ENCODE data around the gene VSIG8. TPM values are rescaled to one million over a fixed set of nuclear protein-coding genes. Genes with fewer than 3 reads are reported as not detected.

The VSIG8 gene
- total and polyA plus RNA-seq, 4 donors: 0.08 TPM; not detected in 3

DNA sequence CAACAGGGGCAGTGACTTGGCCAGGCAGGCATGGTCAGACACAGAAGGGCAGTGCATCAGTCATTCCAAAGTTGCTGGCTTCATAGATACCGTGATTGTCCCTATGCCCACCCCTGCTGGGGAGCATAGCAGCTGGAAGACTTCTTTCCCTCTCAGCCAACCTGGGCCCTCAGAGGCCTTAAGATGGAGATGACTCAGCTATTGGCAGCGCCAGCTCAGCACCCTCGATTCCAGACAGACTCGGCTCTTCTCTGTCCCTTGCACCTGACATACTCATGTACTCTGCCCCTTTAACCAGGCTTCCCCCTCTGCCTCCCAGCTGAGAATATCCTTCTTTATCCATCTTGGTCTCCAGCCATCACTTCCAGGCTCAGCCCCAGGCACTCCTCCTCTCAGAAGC, 19.0 kb downstream of the VSIG8 start:
- no peak overlapping the region for H3K4me3 ChIP-seq (ENCODE audit: low read depth in 1 of 3, low read length in 3 of 3)
- no peaks in the 10 kb centered on the region for H3K36me3 ChIP-seq (ENCODE audit: control insufficient read depth in 4 of 4, insufficient read depth in 3 of 4, low read depth in 1 of 4, low read length in 3 of 4)
- H3K27me3 ChIP-seq (ENCODE audit: control insufficient read depth in 4 of 4, insufficient read depth in 4 of 4, low read length in 3 of 4): no peaks in the 10 kb centered on the region
- H3K9me3 ChIP-seq (ENCODE audit: control insufficient read depth in 4 of 4, low read length in 3 of 4): no peaks in the 10 kb centered on the region
- TF ChIP-seq RAD21 (IDR thresholded peaks at IDR 0.05) (no peak), EGR1 (IDR thresholded peaks at IDR 0.05; ENCODE audit: low read depth in 2 of 2) (no peak), JUND (IDR thresholded peaks at IDR 0.05) (no peak), RXRA (IDR thresholded peaks at IDR 0.05) (no peak), HNF4A (conservative IDR thresholded peaks at IDR 0.05) (no peak), YY1 (IDR thresholded peaks at IDR 0.05) (no peak), FOXA1 (IDR thresholded peaks at IDR 0.05) (no peak), FOXA2 (IDR thresholded peaks at IDR 0.05) (no peak), NR2F2 (IDR thresholded peaks at IDR 0.05) (no peak)
- TF ChIP-seq, protein P1, sequence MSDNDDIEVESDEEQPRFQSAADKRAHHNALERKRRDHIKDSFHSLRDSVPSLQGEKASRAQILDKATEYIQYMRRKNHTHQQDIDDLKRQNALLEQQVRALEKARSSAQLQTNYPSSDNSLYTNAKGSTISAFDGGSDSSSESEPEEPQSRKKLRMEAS (IDR thresholded peaks at IDR 0.05): no peak
- TF ChIP-seq, protein P2, sequence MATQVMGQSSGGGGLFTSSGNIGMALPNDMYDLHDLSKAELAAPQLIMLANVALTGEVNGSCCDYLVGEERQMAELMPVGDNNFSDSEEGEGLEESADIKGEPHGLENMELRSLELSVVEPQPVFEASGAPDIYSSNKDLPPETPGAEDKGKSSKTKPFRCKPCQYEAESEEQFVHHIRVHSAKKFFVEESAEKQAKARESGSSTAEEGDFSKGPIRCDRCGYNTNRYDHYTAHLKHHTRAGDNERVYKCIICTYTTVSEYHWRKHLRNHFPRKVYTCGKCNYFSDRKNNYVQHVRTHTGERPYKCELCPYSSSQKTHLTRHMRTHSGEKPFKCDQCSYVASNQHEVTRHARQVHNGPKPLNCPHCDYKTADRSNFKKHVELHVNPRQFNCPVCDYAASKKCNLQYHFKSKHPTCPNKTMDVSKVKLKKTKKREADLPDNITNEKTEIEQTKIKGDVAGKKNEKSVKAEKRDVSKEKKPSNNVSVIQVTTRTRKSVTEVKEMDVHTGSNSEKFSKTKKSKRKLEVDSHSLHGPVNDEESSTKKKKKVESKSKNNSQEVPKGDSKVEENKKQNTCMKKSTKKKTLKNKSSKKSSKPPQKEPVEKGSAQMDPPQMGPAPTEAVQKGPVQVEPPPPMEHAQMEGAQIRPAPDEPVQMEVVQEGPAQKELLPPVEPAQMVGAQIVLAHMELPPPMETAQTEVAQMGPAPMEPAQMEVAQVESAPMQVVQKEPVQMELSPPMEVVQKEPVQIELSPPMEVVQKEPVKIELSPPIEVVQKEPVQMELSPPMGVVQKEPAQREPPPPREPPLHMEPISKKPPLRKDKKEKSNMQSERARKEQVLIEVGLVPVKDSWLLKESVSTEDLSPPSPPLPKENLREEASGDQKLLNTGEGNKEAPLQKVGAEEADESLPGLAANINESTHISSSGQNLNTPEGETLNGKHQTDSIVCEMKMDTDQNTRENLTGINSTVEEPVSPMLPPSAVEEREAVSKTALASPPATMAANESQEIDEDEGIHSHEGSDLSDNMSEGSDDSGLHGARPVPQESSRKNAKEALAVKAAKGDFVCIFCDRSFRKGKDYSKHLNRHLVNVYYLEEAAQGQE (IDR thresholded peaks at IDR 0.05): no peak
- no peak overlapping the region for H3K9ac ChIP-seq (ENCODE audit: low read depth in 1 of 2, low read length in 2 of 2)
- 94% methylated on average over 4 of the region's 4 CpGs for WGBS
- DNase-seq (ENCODE audit: low spot score): no peak
- no peak overlapping the region for H3K27ac ChIP-seq (ENCODE audit: low read depth in 1 of 2, low read length in 2 of 2)
- H3K4me1 ChIP-seq (ENCODE audit: control insufficient read depth in 4 of 4, insufficient read depth in 4 of 4, low read length in 3 of 4): no peaks in the 10 kb centered on the region

DNA sequence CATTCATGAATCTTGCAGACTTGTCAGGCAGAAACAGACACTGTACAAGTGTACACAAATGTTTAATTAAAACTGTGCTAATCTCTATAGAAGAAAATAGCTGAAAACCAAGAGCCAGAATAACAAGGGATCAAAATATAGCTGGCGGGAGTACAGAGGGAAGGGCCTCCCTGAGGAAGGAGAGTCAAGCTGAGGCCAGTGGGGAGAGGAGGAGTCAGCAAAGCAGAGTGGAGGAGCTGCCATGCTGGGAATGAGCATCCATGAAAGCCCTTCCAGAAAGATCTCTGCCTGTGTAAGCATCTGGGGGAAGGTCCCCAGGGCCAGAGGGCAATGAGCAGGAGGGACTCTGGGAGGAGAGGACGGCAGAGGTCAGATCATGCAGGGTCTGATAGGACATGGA, 20.7 kb downstream of the VSIG8 start:
- Histone ChIP-seq H3K9ac (ENCODE audit: low read depth in 1 of 2, low read length in 2 of 2) (no peak overlapping the region), H3K4me3 (ENCODE audit: low read depth in 1 of 3, low read length in 3 of 3) (no peak overlapping the region), H3K27ac (ENCODE audit: low read depth in 1 of 2, low read length in 2 of 2) (no peak overlapping the region), H3K9me3 (ENCODE audit: control insufficient read depth in 4 of 4, low read length in 3 of 4) (no peaks in the 10 kb centered on the region), H3K4me1 (ENCODE audit: control insufficient read depth in 4 of 4, insufficient read depth in 4 of 4, low read length in 3 of 4) (no peaks in the 10 kb centered on the region), H3K27me3 (ENCODE audit: control insufficient read depth in 4 of 4, insufficient read depth in 4 of 4, low read length in 3 of 4) (no peaks in the 10 kb centered on the region), H3K36me3 (ENCODE audit: control insufficient read depth in 4 of 4, insufficient read depth in 3 of 4, low read depth in 1 of 4, low read length in 3 of 4) (no peaks in the 10 kb centered on the region)
- TF ChIP-seq TAF1 (conservative IDR thresholded peaks at IDR 0.05) (no peak), NR2F2 (IDR thresholded peaks at IDR 0.05) (no peak), FOXA1 (IDR thresholded peaks at IDR 0.05) (no peak), GABPA (IDR thresholded peaks at IDR 0.05 in 1 of 2, conservative IDR thresholded peaks at IDR 0.05 in 1 of 2) (no peak), YY1 (IDR thresholded peaks at IDR 0.05) (no peak), SP1 (IDR thresholded peaks at IDR 0.05) (no peak), RXRA (IDR thresholded peaks at IDR 0.05) (no peak), EGR1 (IDR thresholded peaks at IDR 0.05; ENCODE audit: low read depth in 2 of 2) (no peak), HNF4G (IDR thresholded peaks at IDR 0.05) (no peak), HNF4A (conservative IDR thresholded peaks at IDR 0.05) (no peak), JUND (IDR thresholded peaks at IDR 0.05) (no peak), RAD21 (IDR thresholded peaks at IDR 0.05) (no peak), FOXA2 (IDR thresholded peaks at IDR 0.05) (no peak)
- TF ChIP-seq, protein P3, sequence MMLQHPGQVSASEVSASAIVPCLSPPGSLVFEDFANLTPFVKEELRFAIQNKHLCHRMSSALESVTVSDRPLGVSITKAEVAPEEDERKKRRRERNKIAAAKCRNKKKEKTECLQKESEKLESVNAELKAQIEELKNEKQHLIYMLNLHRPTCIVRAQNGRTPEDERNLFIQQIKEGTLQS (IDR thresholded peaks at IDR 0.05): no peak
- TF ChIP-seq, protein P4, sequence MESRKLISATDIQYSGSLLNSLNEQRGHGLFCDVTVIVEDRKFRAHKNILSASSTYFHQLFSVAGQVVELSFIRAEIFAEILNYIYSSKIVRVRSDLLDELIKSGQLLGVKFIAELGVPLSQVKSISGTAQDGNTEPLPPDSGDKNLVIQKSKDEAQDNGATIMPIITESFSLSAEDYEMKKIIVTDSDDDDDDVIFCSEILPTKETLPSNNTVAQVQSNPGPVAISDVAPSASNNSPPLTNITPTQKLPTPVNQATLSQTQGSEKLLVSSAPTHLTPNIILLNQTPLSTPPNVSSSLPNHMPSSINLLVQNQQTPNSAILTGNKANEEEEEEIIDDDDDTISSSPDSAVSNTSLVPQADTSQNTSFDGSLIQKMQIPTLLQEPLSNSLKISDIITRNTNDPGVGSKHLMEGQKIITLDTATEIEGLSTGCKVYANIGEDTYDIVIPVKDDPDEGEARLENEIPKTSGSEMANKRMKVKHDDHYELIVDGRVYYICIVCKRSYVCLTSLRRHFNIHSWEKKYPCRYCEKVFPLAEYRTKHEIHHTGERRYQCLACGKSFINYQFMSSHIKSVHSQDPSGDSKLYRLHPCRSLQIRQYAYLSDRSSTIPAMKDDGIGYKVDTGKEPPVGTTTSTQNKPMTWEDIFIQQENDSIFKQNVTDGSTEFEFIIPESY (IDR thresholded peaks at IDR 0.05): no peak
- TF ChIP-seq, protein P5, sequence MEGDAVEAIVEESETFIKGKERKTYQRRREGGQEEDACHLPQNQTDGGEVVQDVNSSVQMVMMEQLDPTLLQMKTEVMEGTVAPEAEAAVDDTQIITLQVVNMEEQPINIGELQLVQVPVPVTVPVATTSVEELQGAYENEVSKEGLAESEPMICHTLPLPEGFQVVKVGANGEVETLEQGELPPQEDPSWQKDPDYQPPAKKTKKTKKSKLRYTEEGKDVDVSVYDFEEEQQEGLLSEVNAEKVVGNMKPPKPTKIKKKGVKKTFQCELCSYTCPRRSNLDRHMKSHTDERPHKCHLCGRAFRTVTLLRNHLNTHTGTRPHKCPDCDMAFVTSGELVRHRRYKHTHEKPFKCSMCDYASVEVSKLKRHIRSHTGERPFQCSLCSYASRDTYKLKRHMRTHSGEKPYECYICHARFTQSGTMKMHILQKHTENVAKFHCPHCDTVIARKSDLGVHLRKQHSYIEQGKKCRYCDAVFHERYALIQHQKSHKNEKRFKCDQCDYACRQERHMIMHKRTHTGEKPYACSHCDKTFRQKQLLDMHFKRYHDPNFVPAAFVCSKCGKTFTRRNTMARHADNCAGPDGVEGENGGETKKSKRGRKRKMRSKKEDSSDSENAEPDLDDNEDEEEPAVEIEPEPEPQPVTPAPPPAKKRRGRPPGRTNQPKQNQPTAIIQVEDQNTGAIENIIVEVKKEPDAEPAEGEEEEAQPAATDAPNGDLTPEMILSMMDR (IDR thresholded peaks at IDR 0.05; ENCODE audit: low read depth, low read length, missing input control): no peak
- DNase-seq (ENCODE audit: low spot score): no peak
- WGBS: 82% methylated on average over 2 of the region's 2 CpGs

Data from liver (tissue), 9 donors.